OCI-LY3 (cell line): Measurements from ENCODE around the gene TRERF1.

Experiments
- H2AFZ ChIP-seq: fragments of 200-600, 300-600 bp; shearing (Covaris generic); 2 replicates; pipeline ENCODE4 v1.6.0; 2014; ENCODE audit warnings: antibody characterized with exemption, low read depth, low read length
- H3K27ac ChIP-seq: fragments of 200-600, 300-600 bp; sonication (generic); 2 replicates; pipeline ENCODE4 v1.5.1; 2014; ENCODE audit warnings: mild to moderate bottlenecking, low read length, moderate library complexity, mixed read lengths
- H3K27me3 ChIP-seq: fragments of 200-600, 300-600 bp; sonication (generic); 2 replicates; pipeline ENCODE4 v1.6.1; 2014; ENCODE audit warnings: low read depth, low read length, mixed read lengths
- H3K36me3 ChIP-seq: fragments of 200-600, 300-600 bp; sonication (generic); replicated peaks from 2 replicates; pipeline ENCODE3; 2014; ENCODE audit warnings: low read depth, low read length, mixed read lengths
- H3K4me1 ChIP-seq: fragments of 300-600, 200-600 bp; sonication (generic); 2 replicates; pipeline ENCODE4 v1.6.1; 2014; ENCODE audit warnings: low read length, mixed read lengths
- H3K4me2 ChIP-seq: fragments of 200-600, 300-600 bp; sonication (generic); 2 replicates; pipeline ENCODE4 v1.6.1; 2014; ENCODE audit warnings: low read length, mixed read lengths
- H3K4me3 ChIP-seq: fragments of 300-600, 200-600 bp; sonication (generic); 2 replicates; pipeline ENCODE4 v1.5.1; 2014; ENCODE audit warnings: antibody characterized with exemption, mild to moderate bottlenecking, low read length, moderate library complexity
- H3K79me2 ChIP-seq: fragments of 300-600, 200-600 bp; shearing (Covaris generic); 2 replicates; pipeline ENCODE4 v1.6.1; 2014; ENCODE audit warnings: mild to moderate bottlenecking, low read length, mixed read lengths
- H3K9ac ChIP-seq: fragments of 300-600, 200-600 bp; shearing (Covaris generic); 2 replicates; pipeline ENCODE4 v1.6.0; 2014; ENCODE audit warnings: mild to moderate bottlenecking, low read length, moderate library complexity
- H3K9me3 ChIP-seq: fragments of 200-600, 300-600 bp; shearing (Covaris generic); 2 replicates; pipeline ENCODE4 v1.6.1; 2014; ENCODE audit warnings: low read length, mixed read lengths; ENCODE audit not compliant: insufficient read depth
- H4K20me1 ChIP-seq: fragments of 200-600, 300-600 bp; sonication (generic); 2 replicates; pipeline ENCODE4 v1.6.1; 2016; ENCODE audit warnings: low read length, mixed read lengths; ENCODE audit not compliant: insufficient read depth
- EZH2phosphoT487 ChIP-seq: fragments of 200-600 bp; shearing (Covaris generic); IDR thresholded peaks from 2 replicates; pipeline ENCODE4 v1.6.1; 2018; ENCODE audit warnings: antibody characterized with exemption, mixed run types, low read depth
- TF ChIP-seq, protein P1 (sequence below): fragments of 200-600, 300-600 bp; sonication (generic); IDR thresholded peaks from 2 replicates; pipeline ENCODE4 v1.5.1; 2014; ENCODE audit warnings: antibody characterized with exemption, low read length, low read depth

Gene TRERF1

DNA sequence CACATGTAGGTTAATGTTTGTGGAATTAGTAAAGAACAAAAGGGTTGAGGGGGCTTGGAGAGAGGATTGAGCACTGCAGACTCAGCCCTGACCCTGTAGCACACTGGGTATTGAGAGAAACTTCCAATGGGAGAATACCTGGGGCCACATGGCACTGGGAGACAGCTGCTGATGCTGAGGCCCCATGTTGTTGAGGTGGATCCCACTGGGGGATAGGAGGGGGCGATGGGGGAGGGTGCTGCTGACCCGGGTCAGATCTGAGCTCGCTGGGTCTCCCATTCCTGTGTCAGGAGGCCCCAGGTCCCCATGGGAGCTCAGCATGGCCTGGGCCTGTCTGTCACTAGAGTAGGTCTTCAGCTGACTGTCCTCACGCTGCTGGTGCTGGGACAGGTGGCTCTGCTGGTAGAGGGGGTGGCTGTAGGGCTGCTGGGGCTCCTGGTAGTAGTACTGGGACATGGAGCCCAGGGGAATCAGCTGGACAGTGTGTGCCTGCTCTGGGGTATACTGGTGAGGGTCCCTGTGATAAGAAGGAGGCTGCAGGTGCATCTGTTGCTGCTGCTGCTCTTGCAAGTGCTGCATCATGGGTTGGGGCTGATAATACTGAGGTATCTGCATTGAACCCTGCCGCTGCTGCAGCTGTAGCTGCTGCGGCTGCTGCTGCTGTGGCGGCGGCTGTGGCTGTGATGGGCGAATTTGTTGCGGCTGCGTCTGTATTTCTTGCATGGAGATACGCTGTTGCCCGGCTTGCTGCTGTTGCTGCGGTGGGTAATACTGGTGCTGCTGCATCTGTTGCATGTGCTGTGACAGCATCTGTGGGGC is 183.5 kb downstream of the TRERF1 start:
- no peak overlapping the region for H2AFZ ChIP-seq
- no peak overlapping the region for H3K9ac ChIP-seq
- no peaks in the 10 kb centered on the region for H3K9me3 ChIP-seq
- TF ChIP-seq, protein P1, sequence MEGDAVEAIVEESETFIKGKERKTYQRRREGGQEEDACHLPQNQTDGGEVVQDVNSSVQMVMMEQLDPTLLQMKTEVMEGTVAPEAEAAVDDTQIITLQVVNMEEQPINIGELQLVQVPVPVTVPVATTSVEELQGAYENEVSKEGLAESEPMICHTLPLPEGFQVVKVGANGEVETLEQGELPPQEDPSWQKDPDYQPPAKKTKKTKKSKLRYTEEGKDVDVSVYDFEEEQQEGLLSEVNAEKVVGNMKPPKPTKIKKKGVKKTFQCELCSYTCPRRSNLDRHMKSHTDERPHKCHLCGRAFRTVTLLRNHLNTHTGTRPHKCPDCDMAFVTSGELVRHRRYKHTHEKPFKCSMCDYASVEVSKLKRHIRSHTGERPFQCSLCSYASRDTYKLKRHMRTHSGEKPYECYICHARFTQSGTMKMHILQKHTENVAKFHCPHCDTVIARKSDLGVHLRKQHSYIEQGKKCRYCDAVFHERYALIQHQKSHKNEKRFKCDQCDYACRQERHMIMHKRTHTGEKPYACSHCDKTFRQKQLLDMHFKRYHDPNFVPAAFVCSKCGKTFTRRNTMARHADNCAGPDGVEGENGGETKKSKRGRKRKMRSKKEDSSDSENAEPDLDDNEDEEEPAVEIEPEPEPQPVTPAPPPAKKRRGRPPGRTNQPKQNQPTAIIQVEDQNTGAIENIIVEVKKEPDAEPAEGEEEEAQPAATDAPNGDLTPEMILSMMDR: no peak
- TF ChIP-seq EZH2phosphoT487: no peak
- no peak overlapping the region for H3K4me2 ChIP-seq
- no peak overlapping the region for H3K27ac ChIP-seq
- no peaks in the 10 kb centered on the region for H4K20me1 ChIP-seq
- peaks cover 18% of the 10 kb centered on the region for H3K36me3 ChIP-seq
- no peaks in the 10 kb centered on the region for H3K27me3 ChIP-seq
- peaks cover 16% of the 10 kb centered on the region for H3K4me1 ChIP-seq
- H3K4me3 ChIP-seq: no peak overlapping the region
- no peaks in the 10 kb centered on the region for H3K79me2 ChIP-seq

DNA sequence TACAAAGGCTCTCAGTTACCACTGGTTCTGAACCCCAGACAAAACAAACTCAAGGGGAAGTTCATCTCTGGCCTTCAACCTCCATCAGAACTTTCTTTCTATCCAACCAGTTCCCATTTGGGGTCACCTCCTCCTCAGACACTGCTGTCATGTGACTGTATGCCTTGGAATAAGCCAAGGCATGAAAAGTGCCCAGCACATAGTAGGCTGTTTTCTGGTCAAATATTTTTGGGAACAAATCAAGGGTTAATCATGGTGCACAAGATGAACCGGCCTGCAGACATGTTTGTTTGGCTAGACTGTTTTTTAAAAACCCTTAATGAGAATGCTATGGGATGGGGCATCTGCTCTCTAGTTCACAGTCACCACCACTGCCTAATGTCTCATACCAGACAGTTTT is 185.2 kb downstream of the TRERF1 start:
- TF ChIP-seq, protein P1: no peak
- TF ChIP-seq EZH2phosphoT487: no peak
- Histone ChIP-seq H3K27me3 (no peaks in the 10 kb centered on the region), H3K27ac (no peak overlapping the region), H3K4me1 (peaks cover 16% of the 10 kb centered on the region), H3K36me3 (peaks cover 18% of the 10 kb centered on the region), H4K20me1 (no peaks in the 10 kb centered on the region), H3K9me3 (no peaks in the 10 kb centered on the region), H3K9ac (no peak overlapping the region), H3K79me2 (no peaks in the 10 kb centered on the region), H3K4me3 (no peak overlapping the region), H2AFZ (no peak overlapping the region), H3K4me2 (no peak overlapping the region)

DNA sequence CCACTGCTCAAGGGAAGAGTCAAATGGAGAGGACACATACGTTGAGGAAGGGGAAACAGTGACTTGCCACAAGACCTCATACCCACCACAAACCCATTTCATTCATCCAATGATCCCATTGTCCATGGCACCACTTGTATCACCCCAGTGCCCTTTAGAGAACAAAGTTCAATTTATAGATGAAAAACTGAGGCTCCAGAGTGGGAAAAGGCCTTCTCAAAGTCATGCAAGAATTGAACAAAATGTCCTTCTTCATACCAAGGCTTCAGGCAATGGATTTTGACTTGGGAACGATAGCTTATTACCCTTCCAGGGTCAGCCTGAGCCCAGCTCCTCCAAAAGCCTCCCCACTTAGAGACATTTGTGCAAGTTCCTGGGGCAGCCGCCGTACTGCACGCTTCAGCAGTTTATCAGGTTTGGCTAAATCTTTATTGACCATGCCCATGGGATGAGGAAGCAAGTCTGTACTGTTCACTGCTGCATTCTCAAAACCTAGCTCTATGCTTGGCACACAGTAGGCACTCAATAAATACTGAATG is 186.8 kb downstream of the TRERF1 start:
- no peaks in the 10 kb centered on the region for H3K27me3 ChIP-seq
- peaks cover 18% of the 10 kb centered on the region for H3K36me3 ChIP-seq
- no peak overlapping the region for H3K9ac ChIP-seq
- H3K9me3 ChIP-seq: no peaks in the 10 kb centered on the region
- H3K4me1 ChIP-seq: peaks cover 25% of the 10 kb centered on the region
- TF ChIP-seq EZH2phosphoT487: no peak
- TF ChIP-seq, protein P1: no peak
- no peaks in the 10 kb centered on the region for H4K20me1 ChIP-seq
- no peak overlapping the region for H2AFZ ChIP-seq
- no peak overlapping the region for H3K4me3 ChIP-seq
- H3K27ac ChIP-seq: no peak overlapping the region
- no peak overlapping the region for H3K4me2 ChIP-seq
- no peaks in the 10 kb centered on the region for H3K79me2 ChIP-seq

DNA sequence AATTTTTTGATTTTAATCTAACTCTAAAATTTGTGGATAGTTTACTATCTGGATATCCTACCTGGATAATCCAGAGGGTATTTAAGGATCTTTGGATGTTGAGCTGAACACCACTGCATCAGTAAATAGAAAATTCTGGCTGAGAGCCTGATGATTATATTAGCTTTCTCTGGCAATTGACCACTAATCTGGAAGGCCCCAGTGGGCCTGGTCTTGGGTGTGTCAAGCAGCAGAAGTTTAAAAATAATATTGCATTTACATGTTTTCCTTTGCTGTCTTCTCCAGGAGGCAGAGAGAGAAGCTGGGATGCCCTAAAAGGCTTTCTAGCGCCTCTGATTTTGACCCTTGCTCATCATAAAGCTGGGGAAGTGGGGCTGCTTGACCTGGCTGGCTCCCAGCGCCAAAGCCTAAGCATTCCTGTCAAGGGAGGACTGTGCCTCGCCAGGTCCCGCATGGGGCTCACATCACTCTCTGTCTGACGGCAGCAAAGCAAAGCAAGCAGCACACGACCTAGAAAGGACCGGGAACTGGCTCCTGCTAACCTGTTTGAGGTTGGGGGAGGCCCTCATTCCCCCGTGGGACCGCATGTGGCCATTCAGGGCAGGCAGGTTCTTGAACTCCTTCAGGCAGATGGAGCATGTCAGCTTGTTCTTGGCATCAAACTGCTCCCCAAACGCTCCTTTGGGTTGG is 187.4 kb downstream of the TRERF1 start:
- no peak overlapping the region for H3K4me2 ChIP-seq
- peaks cover 20% of the 10 kb centered on the region for H3K4me1 ChIP-seq
- no peak overlapping the region for H2AFZ ChIP-seq
- no peaks in the 10 kb centered on the region for H3K9me3 ChIP-seq
- H3K36me3 ChIP-seq: peaks cover 19% of the 10 kb centered on the region
- TF ChIP-seq, protein P1: no peak
- TF ChIP-seq EZH2phosphoT487: no peak
- H3K27ac ChIP-seq: no peak overlapping the region
- no peak overlapping the region for H3K9ac ChIP-seq
- no peak overlapping the region for H3K4me3 ChIP-seq
- H4K20me1 ChIP-seq: no peaks in the 10 kb centered on the region
- no peaks in the 10 kb centered on the region for H3K27me3 ChIP-seq
- H3K79me2 ChIP-seq: no peaks in the 10 kb centered on the region
